K562 (cell line): Measurements from ENCODE around the gene JAM2. TPM values are rescaled to one million over a fixed set of nuclear protein-coding genes. Genes with fewer than 3 reads are reported as not detected.

Source experiments
- HMGN3 ChIP-seq: IDR thresholded peaks from 2 replicates; pipeline ENCODE4 v1.6.1; 2011; ENCODE audit warnings: borderline replicate concordance, low read depth, mild to moderate bottlenecking, mixed read lengths, low read length; ENCODE audit not compliant: insufficient read length; ENCODE audit errors: extremely low read depth
- HOXB6 ChIP-seq: fragments of 250-450 bp; sonication (Bioruptor Pico); IDR thresholded peaks from 2 replicates; pipeline ENCODE4 v1.5.1; 2022; ENCODE audit warnings: mild to moderate bottlenecking, borderline replicate concordance
- KLF16 ChIP-seq: IDR thresholded peaks from 2 replicates; pipeline ENCODE4 v1.6.1; 2016; ENCODE audit warnings: antibody characterized with exemption
- NR2F6 ChIP-seq: fragments of 450-650 bp; formaldehyde crosslinking; IDR thresholded peaks from 2 replicates; pipeline ENCODE4 v1.4.0; 2020; ENCODE audit warnings: mild to moderate bottlenecking
- PPARD ChIP-seq: fragments of 250-450 bp; sonication (Bioruptor Pico); IDR thresholded peaks from 2 replicates; pipeline ENCODE4 v1.8.0; 2022; ENCODE audit warnings: inconsistent platforms, mild to moderate bottlenecking, moderate library complexity
- RBM22 ChIP-seq: fragments of 200-400 bp; formaldehyde crosslinking; IDR thresholded peaks from 2 replicates; pipeline ENCODE4 v1.6.1; 2018; ENCODE audit warnings: low read length, low read depth; ENCODE audit not compliant: poor library complexity, severe bottlenecking
- SOX6 ChIP-seq: fragments of 450-650 bp; IDR thresholded peaks from 2 replicates; pipeline ENCODE4 v1.6.1; 2014; ENCODE audit warnings: mild to moderate bottlenecking
- TAF1 ChIP-seq: IDR thresholded peaks from 2 replicates; pipeline ENCODE4 v1.6.1; 2011; ENCODE audit warnings: mild to moderate bottlenecking, low read length, moderate library complexity; ENCODE audit not compliant: insufficient read depth, control insufficient read depth, severe bottlenecking; ENCODE audit errors: extremely low read depth
- TARDBP ChIP-seq: fragments of 450-650 bp; IDR thresholded peaks from 2 replicates; pipeline ENCODE4 v1.6.1; 2016
- TFAM ChIP-seq: fragments of 250-450 bp; sonication (Bioruptor Pico); conservative IDR thresholded peaks from 2 replicates; pipeline ENCODE4 v1.5.0; 2021; ENCODE audit warnings: mild to moderate bottlenecking, moderate library complexity
- THRAP3 ChIP-seq: fragments of 450-650 bp; IDR thresholded peaks from 2 replicates; pipeline ENCODE4 v1.6.1; 2016; ENCODE audit warnings: mild to moderate bottlenecking, inconsistent platforms, borderline replicate concordance
- ZNF280B ChIP-seq: fragments of 250-450 bp; sonication (Bioruptor Pico); IDR thresholded peaks from 2 replicates; pipeline ENCODE4 v1.5.1; 2021; ENCODE audit warnings: mild to moderate bottlenecking
- ZNF444 ChIP-seq: fragments of 250-450 bp; sonication (Bioruptor Pico); IDR thresholded peaks from 2 replicates; pipeline ENCODE4 v1.4.0; 2020; ENCODE audit warnings: mild to moderate bottlenecking, moderate library complexity
- ZNF699 ChIP-seq: fragments of 250-450 bp; sonication (Bioruptor Pico); IDR thresholded peaks from 2 replicates; pipeline ENCODE4 v1.8.0; 2021; ENCODE audit warnings: mild to moderate bottlenecking, moderate library complexity; ENCODE audit not compliant: insufficient replicate concordance
- polyA plus RNA-seq, 8 experiments: library from polyadenylated mRNA; depleted of rRNA in 4 of 8; stranded (reverse) in 5 of 8; unstranded in 3 of 8; fragments of >200 nt; fragmentation: Nextera tagmentation in 2 of 8; fragmentation: Illumina TruSeq in 1 of 8; extraction: Ambion mirVana in 2 of 8; extraction: Trizol in 1 of 8; gene quantifications; 2 replicates each; pipeline versions ENCODE4 v1.2.1 to v1.2.3, GENCODE V29; 2011 to 2014; ENCODE audit warnings: inconsistent platforms in 1 of 8, missing spikeins in 1 of 8
- total RNA-seq, 7 experiments: library from RNA; depleted of rRNA in 6 of 7; stranded (reverse); fragments of >200 nt in 6 of 7; fragmentation: Illumina TruSeq in 2 of 7; extraction: Trizol in 2 of 7; gene quantifications; 2 replicates each; pipeline versions ENCODE4 v1.2.1 to v1.2.3, GENCODE V29; 2011 to 2021; ENCODE audit warnings: low replicate concordance in 1 of 7
- TF ChIP-seq, protein P1 (sequence below): fragments of 150-350 bp; conservative IDR thresholded peaks from 2 replicates; pipeline ENCODE4 v1.6.1; 2014; ENCODE audit warnings: low read length
- TF ChIP-seq, protein P2 (sequence below): fragments of 450-650 bp; formaldehyde crosslinking; IDR thresholded peaks from 2 replicates; pipeline ENCODE4 v1.4.0; 2020; ENCODE audit warnings: mild to moderate bottlenecking, moderate library complexity
- TF ChIP-seq, protein P3 (sequence below): fragments of 450-650 bp; IDR thresholded peaks from 2 replicates; pipeline ENCODE4 v1.6.1; 2017; ENCODE audit warnings: antibody characterized with exemption, mild to moderate bottlenecking

The JAM2 gene
- total and polyA plus RNA-seq, 9 of the 15 experiments (the other 6 are each of a cell fraction or from before 2014, with no cell fraction given) = 0.03 to 0.08 (median 0.07) TPM; not detected in 6

DNA sequence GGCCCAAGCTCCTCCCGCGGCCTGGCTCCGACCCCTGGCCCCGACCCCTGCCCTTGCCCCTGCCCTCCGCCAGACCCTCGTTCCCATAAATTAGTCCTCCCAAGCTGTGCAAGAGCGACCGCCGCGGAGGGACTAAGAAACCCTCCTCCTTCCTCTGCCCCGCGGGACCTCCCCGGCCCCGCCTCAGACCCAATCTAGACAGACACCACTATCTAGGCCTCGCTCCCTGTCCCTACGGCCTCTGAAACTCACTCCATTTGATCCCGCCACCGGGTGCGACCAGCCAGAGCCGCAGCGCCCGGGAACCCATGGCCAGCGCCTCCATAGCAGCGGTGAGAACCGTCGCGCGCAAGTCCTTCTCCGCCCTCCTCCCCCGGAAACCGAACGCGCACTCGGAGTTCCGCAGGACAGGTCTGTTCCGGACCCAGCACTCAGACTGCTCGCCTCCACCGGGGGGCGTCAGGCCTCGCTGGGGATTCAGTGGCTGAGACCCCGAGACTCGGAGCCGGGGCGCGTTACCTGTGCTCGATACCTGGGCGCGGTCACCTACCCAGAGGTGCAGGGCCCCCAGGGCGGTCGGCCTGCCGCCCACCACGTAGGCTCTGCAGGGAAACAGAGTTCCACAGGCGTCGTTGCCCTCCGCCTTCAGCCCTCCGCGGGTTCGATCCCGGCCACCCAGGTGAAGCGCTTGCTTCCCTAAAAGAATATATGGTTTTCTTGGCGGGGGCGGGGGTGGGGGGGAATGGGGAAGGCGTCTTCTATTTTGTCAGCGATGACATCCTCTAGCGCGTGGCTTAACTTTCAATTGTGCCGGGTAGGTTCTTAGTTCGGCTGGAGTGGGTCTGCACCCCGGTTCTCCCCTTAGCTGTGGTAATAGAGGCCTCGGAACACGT, 31.7 kb upstream of the JAM2 start, which contains the start of gene MRPL39 (continued):
- peak; percentile 90 for TF ChIP-seq HMGN3
- no peak for TF ChIP-seq ZNF444 (CRISPR knock-in tag)
- peak; percentile 74; the same call in 1 of the 2 replicates for TF ChIP-seq TARDBP
- no peak for TF ChIP-seq PPARD (CRISPR knock-in tag)
- TF ChIP-seq SOX6 = peak; percentile 59; the same call in 1 of the 2 replicates
- TF ChIP-seq NR2F6 = no peak
- peak; percentile 89 for TF ChIP-seq THRAP3
- TF ChIP-seq TAF1 = peak; percentile 100
- peak; percentile 70 for TF ChIP-seq RBM22
- no peak for TF ChIP-seq KLF16
- TF ChIP-seq, protein P1, sequence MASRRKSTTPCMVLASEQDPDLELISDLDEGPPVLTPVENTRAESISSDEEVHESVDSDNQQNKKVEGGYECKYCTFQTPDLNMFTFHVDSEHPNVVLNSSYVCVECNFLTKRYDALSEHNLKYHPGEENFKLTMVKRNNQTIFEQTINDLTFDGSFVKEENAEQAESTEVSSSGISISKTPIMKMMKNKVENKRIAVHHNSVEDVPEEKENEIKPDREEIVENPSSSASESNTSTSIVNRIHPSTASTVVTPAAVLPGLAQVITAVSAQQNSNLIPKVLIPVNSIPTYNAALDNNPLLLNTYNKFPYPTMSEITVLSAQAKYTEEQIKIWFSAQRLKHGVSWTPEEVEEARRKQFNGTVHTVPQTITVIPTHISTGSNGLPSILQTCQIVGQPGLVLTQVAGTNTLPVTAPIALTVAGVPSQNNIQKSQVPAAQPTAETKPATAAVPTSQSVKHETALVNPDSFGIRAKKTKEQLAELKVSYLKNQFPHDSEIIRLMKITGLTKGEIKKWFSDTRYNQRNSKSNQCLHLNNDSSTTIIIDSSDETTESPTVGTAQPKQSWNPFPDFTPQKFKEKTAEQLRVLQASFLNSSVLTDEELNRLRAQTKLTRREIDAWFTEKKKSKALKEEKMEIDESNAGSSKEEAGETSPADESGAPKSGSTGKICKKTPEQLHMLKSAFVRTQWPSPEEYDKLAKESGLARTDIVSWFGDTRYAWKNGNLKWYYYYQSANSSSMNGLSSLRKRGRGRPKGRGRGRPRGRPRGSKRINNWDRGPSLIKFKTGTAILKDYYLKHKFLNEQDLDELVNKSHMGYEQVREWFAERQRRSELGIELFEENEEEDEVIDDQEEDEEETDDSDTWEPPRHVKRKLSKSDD = peak; percentile 79; the same call in 1 of the 2 replicates
- TF ChIP-seq, protein P2, sequence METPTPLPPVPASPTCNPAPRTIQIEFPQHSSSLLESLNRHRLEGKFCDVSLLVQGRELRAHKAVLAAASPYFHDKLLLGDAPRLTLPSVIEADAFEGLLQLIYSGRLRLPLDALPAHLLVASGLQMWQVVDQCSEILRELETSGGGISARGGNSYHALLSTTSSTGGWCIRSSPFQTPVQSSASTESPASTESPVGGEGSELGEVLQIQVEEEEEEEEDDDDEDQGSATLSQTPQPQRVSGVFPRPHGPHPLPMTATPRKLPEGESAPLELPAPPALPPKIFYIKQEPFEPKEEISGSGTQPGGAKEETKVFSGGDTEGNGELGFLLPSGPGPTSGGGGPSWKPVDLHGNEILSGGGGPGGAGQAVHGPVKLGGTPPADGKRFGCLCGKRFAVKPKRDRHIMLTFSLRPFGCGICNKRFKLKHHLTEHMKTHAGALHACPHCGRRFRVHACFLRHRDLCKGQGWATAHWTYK (CRISPR knock-in tag) = peak; percentile 73; the same call in 1 of the 2 replicates
- TF ChIP-seq HOXB6 (CRISPR knock-in tag) = no peak
- TF ChIP-seq TFAM = no peak
- no peak for TF ChIP-seq ZNF280B (CRISPR knock-in tag)
- no peak for TF ChIP-seq ZNF699 (CRISPR knock-in tag)
- TF ChIP-seq, protein P3, sequence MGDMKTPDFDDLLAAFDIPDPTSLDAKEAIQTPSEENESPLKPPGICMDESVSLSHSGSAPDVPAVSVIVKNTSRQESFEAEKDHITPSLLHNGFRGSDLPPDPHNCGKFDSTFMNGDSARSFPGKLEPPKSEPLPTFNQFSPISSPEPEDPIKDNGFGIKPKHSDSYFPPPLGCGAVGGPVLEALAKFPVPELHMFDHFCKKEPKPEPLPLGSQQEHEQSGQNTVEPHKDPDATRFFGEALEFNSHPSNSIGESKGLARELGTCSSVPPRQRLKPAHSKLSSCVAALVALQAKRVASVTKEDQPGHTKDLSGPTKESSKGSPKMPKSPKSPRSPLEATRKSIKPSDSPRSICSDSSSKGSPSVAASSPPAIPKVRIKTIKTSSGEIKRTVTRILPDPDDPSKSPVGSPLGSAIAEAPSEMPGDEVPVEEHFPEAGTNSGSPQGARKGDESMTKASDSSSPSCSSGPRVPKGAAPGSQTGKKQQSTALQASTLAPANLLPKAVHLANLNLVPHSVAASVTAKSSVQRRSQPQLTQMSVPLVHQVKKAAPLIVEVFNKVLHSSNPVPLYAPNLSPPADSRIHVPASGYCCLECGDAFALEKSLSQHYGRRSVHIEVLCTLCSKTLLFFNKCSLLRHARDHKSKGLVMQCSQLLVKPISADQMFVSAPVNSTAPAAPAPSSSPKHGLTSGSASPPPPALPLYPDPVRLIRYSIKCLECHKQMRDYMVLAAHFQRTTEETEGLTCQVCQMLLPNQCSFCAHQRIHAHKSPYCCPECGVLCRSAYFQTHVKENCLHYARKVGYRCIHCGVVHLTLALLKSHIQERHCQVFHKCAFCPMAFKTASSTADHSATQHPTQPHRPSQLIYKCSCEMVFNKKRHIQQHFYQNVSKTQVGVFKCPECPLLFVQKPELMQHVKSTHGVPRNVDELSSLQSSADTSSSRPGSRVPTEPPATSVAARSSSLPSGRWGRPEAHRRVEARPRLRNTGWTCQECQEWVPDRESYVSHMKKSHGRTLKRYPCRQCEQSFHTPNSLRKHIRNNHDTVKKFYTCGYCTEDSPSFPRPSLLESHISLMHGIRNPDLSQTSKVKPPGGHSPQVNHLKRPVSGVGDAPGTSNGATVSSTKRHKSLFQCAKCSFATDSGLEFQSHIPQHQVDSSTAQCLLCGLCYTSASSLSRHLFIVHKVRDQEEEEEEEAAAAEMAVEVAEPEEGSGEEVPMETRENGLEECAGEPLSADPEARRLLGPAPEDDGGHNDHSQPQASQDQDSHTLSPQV = no peak
